K562 (cell line): ENCODE results near the gene NFYC.

Experiments
- COPS2 ChIP-seq: fragments of 450-650 bp; conservative IDR thresholded peaks from 2 replicates; pipeline ENCODE4 v1.6.1; 2016; ENCODE audit warnings: mild to moderate bottlenecking, moderate library complexity
- EP300 ChIP-seq: IDR thresholded peaks from 2 replicates; pipeline ENCODE4 v1.6.1; 2012; ENCODE audit warnings: low read length, improper control_type of control experiment
- ETV1 ChIP-seq: fragments of 450-650 bp; conservative IDR thresholded peaks from 2 replicates; pipeline ENCODE4 v1.6.1; 2016; ENCODE audit warnings: missing genetic modification characterization, control low read depth, low read depth, missing compliant biosample characterization
- MAFG ChIP-seq: fragments of 450-650 bp; conservative IDR thresholded peaks from 2 replicates; pipeline ENCODE4 v1.6.1; 2016; ENCODE audit warnings: missing genetic modification characterization, missing compliant biosample characterization
- MYNN ChIP-seq, 2 experiments: sonication (generic); formaldehyde crosslinking in 1 of 2; IDR thresholded peaks; 2 replicates each; pipeline versions ENCODE4 v1.5.0 to v1.6.1; 2016 to 2020; ENCODE audit warnings: antibody characterized with exemption in 1 of 2, missing genetic modification reagents in 1 of 2
- POLR2A ChIP-seq: fragments of 450-650 bp; conservative IDR thresholded peaks from 2 replicates; pipeline ENCODE4 v1.6.1; 2016
- SP2 ChIP-seq: IDR thresholded peaks from 2 replicates; pipeline ENCODE4 v1.6.1; 2011; ENCODE audit warnings: mild to moderate bottlenecking, low read depth, low read length, moderate library complexity; ENCODE audit not compliant: poor library complexity, severe bottlenecking; ENCODE audit errors: extremely low read depth
- YY1 ChIP-seq, 3 experiments: IDR thresholded peaks; 2 replicates each; pipeline ENCODE4 v1.6.1; 2011; ENCODE audit warnings: low read length in 2 of 3, mild to moderate bottlenecking in 2 of 3, moderate library complexity in 2 of 3, borderline replicate concordance in 1 of 3, control low read depth in 1 of 3, low read depth in 1 of 3; ENCODE audit not compliant: insufficient read depth in 3 of 3, insufficient replicate concordance in 2 of 3, control insufficient read depth in 1 of 3, insufficient read length in 1 of 3; ENCODE audit errors: extremely low read depth in 1 of 3
- ZFP1 ChIP-seq: fragments of 450-650 bp; formaldehyde crosslinking; IDR thresholded peaks from 2 replicates; pipeline ENCODE4 v1.4.0; 2020; ENCODE audit warnings: mild to moderate bottlenecking, mixed read lengths
- ZNF431 ChIP-seq: sonication (generic); formaldehyde crosslinking; IDR thresholded peaks from 2 replicates; pipeline ENCODE4 v1.8.0; 2022; ENCODE audit warnings: mild to moderate bottlenecking, missing genetic modification reagents
- ZNF707 ChIP-seq: fragments of 250-450 bp; sonication (Bioruptor Pico); conservative IDR thresholded peaks from 2 replicates; pipeline ENCODE4 v1.8.0; 2022; ENCODE audit warnings: inconsistent platforms, mild to moderate bottlenecking, moderate library complexity

DNA sequence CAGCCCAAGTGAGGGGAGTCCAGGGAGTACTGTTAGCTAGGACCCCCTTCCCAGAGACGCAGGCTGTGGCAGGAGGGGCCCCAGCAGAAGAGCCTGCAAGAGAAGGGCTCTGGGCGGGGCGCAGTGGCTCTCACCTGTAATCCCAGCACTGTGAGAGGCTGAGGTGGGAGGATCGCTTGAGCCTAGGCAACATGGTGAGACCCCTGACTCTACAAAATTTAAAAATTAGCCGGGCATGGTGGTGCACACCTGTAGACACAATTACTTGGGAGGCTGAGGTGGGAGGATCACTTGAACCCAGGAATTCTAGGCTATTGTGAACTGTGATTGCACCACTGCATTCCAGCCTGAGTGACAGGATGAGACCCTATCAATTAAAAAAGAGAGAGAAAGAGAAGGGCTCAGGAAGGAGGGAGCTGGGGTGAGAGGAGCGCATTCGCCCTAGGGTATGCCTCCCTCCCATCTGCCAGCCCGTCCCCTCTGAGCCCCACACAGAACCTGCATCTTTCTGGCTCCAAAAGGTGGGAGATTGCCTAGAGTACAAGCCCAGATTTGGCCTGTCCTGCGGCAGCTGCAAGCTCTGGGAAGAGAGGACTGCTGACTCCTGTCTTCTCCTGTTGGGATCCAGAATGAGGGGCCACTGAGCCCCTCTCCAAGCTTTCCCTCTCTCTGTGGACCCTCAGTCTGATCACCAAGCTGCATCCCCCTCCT lies 95.6 kb downstream of the NFYC start:
- TF ChIP-seq ETV1 (tag) = no peak
- no peak for TF ChIP-seq SP2
- no peak for TF ChIP-seq YY1 (IDR thresholded peaks at IDR 0.05; ENCODE audit: borderline replicate concordance in 1 of 3, control insufficient read depth in 1 of 3, extremely low read depth in 1 of 3, insufficient read depth in 3 of 3, insufficient read length in 1 of 3, insufficient replicate concordance in 2 of 3, low read depth in 1 of 3, low read length in 2 of 3)
- TF ChIP-seq POLR2A = no peak
- no peak for TF ChIP-seq ZNF431 (CRISPR knock-in tag)
- no peak for TF ChIP-seq ZFP1 (CRISPR knock-in tag)
- TF ChIP-seq EP300 = no peak
- TF ChIP-seq MAFG (tag) = no peak
- TF ChIP-seq COPS2 = no peak
- TF ChIP-seq MYNN (IDR thresholded peaks at IDR 0.05) = no peak
- no peak for TF ChIP-seq MYNN (CRISPR knock-in tag; IDR thresholded peaks at IDR 0.05)
- no peak for TF ChIP-seq ZNF707
